ENCODE data around the gene PLEKHM2.

DNA sequence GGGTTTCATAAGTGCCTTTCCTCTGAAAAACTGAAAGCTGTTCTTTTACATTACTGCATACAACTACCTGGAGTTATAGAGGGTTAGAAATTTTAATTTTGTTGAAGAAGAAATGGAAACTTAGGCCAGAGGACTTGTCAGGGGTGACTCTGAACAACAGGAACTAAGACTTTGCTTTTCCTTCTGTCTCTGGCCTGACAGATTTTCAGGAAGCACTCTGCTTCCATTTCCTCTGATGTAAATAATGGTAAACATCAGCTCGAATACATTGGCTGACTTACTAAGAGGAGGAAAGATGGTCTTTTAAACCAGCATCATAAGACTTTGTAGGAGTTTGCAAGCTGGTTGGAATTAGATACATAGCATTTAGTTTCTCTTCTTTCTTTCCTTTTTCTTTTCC is 27.1 kb upstream of the PLEKHM2 start:
- TF ChIP-seq EP300 (IDR thresholded peaks at IDR 0.05; ENCODE audit: borderline replicate concordance in 1 of 2, low read depth in 2 of 2, low read length in 2 of 2) (no peak), POLR2AphosphoS5 (IDR thresholded peaks at IDR 0.05; ENCODE audit: low read depth, low read length) (no peak), USF2 (IDR thresholded peaks at IDR 0.05; ENCODE audit: low read length) (no peak), RAD21 (IDR thresholded peaks at IDR 0.05 in 1 of 2, conservative IDR thresholded peaks at IDR 0.05 in 1 of 2; ENCODE audit: low read depth in 2 of 2, low read length in 2 of 2) (no peak), POLR2A (IDR thresholded peaks at IDR 0.05; ENCODE audit: control extremely low read depth in 1 of 2, low read depth in 2 of 2, low read length in 2 of 2) (no peak), KDM4A (IDR thresholded peaks at IDR 0.05; ENCODE audit: low read depth, low read length, severe bottlenecking) (no peak), SP1 (IDR thresholded peaks at IDR 0.05; ENCODE audit: low read depth, low read length) (no peak), GTF2F1 (IDR thresholded peaks at IDR 0.05; ENCODE audit: borderline replicate concordance, low read depth, low read length) (no peak), ATF3 (IDR thresholded peaks at IDR 0.05; ENCODE audit: insufficient read depth, low read depth, low read length) (no peak)
- TF ChIP-seq, protein P1, sequence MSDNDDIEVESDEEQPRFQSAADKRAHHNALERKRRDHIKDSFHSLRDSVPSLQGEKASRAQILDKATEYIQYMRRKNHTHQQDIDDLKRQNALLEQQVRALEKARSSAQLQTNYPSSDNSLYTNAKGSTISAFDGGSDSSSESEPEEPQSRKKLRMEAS (IDR thresholded peaks at IDR 0.05): no peak
- TF ChIP-seq, protein P2, sequence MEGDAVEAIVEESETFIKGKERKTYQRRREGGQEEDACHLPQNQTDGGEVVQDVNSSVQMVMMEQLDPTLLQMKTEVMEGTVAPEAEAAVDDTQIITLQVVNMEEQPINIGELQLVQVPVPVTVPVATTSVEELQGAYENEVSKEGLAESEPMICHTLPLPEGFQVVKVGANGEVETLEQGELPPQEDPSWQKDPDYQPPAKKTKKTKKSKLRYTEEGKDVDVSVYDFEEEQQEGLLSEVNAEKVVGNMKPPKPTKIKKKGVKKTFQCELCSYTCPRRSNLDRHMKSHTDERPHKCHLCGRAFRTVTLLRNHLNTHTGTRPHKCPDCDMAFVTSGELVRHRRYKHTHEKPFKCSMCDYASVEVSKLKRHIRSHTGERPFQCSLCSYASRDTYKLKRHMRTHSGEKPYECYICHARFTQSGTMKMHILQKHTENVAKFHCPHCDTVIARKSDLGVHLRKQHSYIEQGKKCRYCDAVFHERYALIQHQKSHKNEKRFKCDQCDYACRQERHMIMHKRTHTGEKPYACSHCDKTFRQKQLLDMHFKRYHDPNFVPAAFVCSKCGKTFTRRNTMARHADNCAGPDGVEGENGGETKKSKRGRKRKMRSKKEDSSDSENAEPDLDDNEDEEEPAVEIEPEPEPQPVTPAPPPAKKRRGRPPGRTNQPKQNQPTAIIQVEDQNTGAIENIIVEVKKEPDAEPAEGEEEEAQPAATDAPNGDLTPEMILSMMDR (IDR thresholded peaks at IDR 0.05; ENCODE audit: control extremely low read depth in 1 of 3, insufficient read depth in 1 of 3, low read depth in 1 of 3, low read length in 3 of 3): no peak

All from H1 (cell line).